ENCODE measurements around the gene TTBK1. TPM values are rescaled to one million over a fixed set of nuclear protein-coding genes. Genes with fewer than 3 reads are reported as not detected.

The TTBK1 gene
- total and polyA plus RNA-seq, 8 donors, result 0.05 to 0.37 (median 0.14) TPM; not detected in 3

- Histone ChIP-seq H3K4me1 (peaks cover 0 to 23% (median 9%) of the 10 kb centered on the region in 4 donors), H3K36me3 (peaks cover 0 to 15% (median 7%) of the 10 kb centered on the region in 4 donors), H3K9me3 (no peaks in the 10 kb centered on the region), H3K27ac (peak overlapping the region in 3 of 5 donors; percentile 59 to 83 (median 81)), H3K4me3 (peak overlapping the region; percentile 65 to 74 (median 70)), H3K27me3 (peaks cover 0 to 5% (median 0%) of the 10 kb centered on the region in 3 donors)
- intact Hi-C loops (cut with DNase I; ENCODE audit: low total_unique reads), result no loop called here
- no peak for TF ChIP-seq POLR2A (IDR thresholded peaks at IDR 0.05)
- no peak for TF ChIP-seq EP300 (IDR thresholded peaks at IDR 0.05)
- TF ChIP-seq, protein P1, sequence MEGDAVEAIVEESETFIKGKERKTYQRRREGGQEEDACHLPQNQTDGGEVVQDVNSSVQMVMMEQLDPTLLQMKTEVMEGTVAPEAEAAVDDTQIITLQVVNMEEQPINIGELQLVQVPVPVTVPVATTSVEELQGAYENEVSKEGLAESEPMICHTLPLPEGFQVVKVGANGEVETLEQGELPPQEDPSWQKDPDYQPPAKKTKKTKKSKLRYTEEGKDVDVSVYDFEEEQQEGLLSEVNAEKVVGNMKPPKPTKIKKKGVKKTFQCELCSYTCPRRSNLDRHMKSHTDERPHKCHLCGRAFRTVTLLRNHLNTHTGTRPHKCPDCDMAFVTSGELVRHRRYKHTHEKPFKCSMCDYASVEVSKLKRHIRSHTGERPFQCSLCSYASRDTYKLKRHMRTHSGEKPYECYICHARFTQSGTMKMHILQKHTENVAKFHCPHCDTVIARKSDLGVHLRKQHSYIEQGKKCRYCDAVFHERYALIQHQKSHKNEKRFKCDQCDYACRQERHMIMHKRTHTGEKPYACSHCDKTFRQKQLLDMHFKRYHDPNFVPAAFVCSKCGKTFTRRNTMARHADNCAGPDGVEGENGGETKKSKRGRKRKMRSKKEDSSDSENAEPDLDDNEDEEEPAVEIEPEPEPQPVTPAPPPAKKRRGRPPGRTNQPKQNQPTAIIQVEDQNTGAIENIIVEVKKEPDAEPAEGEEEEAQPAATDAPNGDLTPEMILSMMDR (IDR thresholded peaks at IDR 0.05), result no peak
- TF ChIP-seq POLR2AphosphoS5 (IDR thresholded peaks at IDR 0.05), result no peak
- 76 to 82% (median 78%) methylated on average over 17 of the region's 17 CpGs for WGBS, 5 donors
- DNase-seq, result no peak
Measured at GRCh38 chr6:43229803-43230620, 13.3 kb upstream of the TTBK1 start.

- peaks cover 0 to 8% (median 0%) of the 10 kb centered on the region in 3 donors for H3K27me3 ChIP-seq
- intact Hi-C loops (cut with DNase I; ENCODE audit: low total_unique reads), result no loop called here
- no peak overlapping the region for H3K4me3 ChIP-seq
- no peak overlapping the region for H3K27ac ChIP-seq
- peaks cover 0 to 23% (median 9%) of the 10 kb centered on the region in 4 donors for H3K4me1 ChIP-seq
- 85 to 96% (median 92%) methylated on average over 4 of the region's 4 CpGs for WGBS, 5 donors
- H3K9me3 ChIP-seq, result no peaks in the 10 kb centered on the region
- TF ChIP-seq POLR2A (IDR thresholded peaks at IDR 0.05) (no peak), EP300 (IDR thresholded peaks at IDR 0.05) (no peak), POLR2AphosphoS5 (IDR thresholded peaks at IDR 0.05) (no peak)
- TF ChIP-seq, protein P1 (IDR thresholded peaks at IDR 0.05), result no peak
- DNase-seq, result no peak
- H3K36me3 ChIP-seq, result peaks cover 0 to 4% (median under 1%) of the 10 kb centered on the region in 4 donors
Measured at GRCh38 chr6:43231053-43231452, 12.2 kb upstream of the TTBK1 start.

- intact Hi-C loops (cut with DNase I; ENCODE audit: low total_unique reads), result no loop called here
- no peak overlapping the region for H3K27ac ChIP-seq
Measured at GRCh38 chr6:43231735-43232450, 11.4 kb upstream of the TTBK1 start.

GRCh38 chr6:43235841-43236240 is 7.4 kb upstream of the TTBK1 start:
- WGBS, 5 donors, result 72 to 96% (median 88%) methylated on average over 2 of the region's 2 CpGs
- Histone ChIP-seq H3K9me3 (peaks cover 0 to 7% (median 2%) of the 10 kb centered on the region in 4 donors), H3K4me3 (no peak overlapping the region), H3K27me3 (peaks cover 0 to 32% (median 6%) of the 10 kb centered on the region in 3 donors), H3K36me3 (no peaks in the 10 kb centered on the region), H3K27ac (no peak overlapping the region), H3K4me1 (no peaks in the 10 kb centered on the region)
- intact Hi-C loops (cut with DNase I; ENCODE audit: low total_unique reads), result no loop called here
- no peak for DNase-seq
- TF ChIP-seq POLR2A (IDR thresholded peaks at IDR 0.05) (no peak), EP300 (IDR thresholded peaks at IDR 0.05) (no peak), POLR2AphosphoS5 (IDR thresholded peaks at IDR 0.05) (no peak)
- TF ChIP-seq, protein P1 (IDR thresholded peaks at IDR 0.05), result no peak

More at GRCh38 chr6:43231735-43232450, 11.4 kb upstream of the TTBK1 start:
- Histone ChIP-seq H3K4me1 (peaks cover 0 to 23% (median 9%) of the 10 kb centered on the region in 4 donors), H3K36me3 (no peaks in the 10 kb centered on the region), H3K4me3 (no peak overlapping the region), H3K27me3 (peaks cover 0 to 8% (median 0%) of the 10 kb centered on the region in 3 donors), H3K9me3 (no peaks in the 10 kb centered on the region)
- TF ChIP-seq, protein P1 (IDR thresholded peaks at IDR 0.05), result no peak
- TF ChIP-seq POLR2A (IDR thresholded peaks at IDR 0.05) (no peak), POLR2AphosphoS5 (IDR thresholded peaks at IDR 0.05) (no peak), EP300 (IDR thresholded peaks at IDR 0.05) (no peak)
- 68 to 81% (median 75%) methylated on average over 3 of the region's 3 CpGs for WGBS, 5 donors
- DNase-seq, result no peak
